ENCODE measurements around the gene DNAH10. TPM values are rescaled to one million over a fixed set of nuclear protein-coding genes. Genes with fewer than 3 reads are reported as not detected.

Gene DNAH10
- polyA plus RNA-seq, 2 of the 4 experiments (the other 2 are of a cell fraction): 0.14 to 0.39 TPM

DNA sequence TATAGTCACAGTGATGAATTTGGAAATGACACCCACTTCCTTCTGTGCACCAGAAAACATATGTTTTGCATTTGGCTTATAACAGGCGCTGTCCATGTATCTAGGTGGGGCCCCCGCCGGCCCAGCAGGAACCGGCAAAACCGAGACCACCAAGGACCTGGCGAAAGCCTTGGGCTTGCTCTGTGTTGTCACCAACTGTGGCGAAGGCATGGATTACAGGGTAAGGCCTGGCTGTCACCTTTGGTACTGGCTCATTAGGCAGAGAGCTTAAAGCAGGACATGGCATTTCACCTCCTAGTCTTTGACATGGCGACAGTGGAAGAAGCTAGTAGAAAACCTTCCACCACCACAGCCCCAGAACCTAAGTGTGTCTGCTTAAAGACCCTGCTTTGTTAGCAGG, 85.8 kb downstream of the DNAH10 start (continued):
- TF ChIP-seq, protein P1, sequence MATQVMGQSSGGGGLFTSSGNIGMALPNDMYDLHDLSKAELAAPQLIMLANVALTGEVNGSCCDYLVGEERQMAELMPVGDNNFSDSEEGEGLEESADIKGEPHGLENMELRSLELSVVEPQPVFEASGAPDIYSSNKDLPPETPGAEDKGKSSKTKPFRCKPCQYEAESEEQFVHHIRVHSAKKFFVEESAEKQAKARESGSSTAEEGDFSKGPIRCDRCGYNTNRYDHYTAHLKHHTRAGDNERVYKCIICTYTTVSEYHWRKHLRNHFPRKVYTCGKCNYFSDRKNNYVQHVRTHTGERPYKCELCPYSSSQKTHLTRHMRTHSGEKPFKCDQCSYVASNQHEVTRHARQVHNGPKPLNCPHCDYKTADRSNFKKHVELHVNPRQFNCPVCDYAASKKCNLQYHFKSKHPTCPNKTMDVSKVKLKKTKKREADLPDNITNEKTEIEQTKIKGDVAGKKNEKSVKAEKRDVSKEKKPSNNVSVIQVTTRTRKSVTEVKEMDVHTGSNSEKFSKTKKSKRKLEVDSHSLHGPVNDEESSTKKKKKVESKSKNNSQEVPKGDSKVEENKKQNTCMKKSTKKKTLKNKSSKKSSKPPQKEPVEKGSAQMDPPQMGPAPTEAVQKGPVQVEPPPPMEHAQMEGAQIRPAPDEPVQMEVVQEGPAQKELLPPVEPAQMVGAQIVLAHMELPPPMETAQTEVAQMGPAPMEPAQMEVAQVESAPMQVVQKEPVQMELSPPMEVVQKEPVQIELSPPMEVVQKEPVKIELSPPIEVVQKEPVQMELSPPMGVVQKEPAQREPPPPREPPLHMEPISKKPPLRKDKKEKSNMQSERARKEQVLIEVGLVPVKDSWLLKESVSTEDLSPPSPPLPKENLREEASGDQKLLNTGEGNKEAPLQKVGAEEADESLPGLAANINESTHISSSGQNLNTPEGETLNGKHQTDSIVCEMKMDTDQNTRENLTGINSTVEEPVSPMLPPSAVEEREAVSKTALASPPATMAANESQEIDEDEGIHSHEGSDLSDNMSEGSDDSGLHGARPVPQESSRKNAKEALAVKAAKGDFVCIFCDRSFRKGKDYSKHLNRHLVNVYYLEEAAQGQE (IDR thresholded peaks at IDR 0.05): no peak
- no peak for TF ChIP-seq RARB (CRISPR knock-in tag; IDR thresholded peaks at IDR 0.05)
- TF ChIP-seq FOXS1 (CRISPR knock-in tag; IDR thresholded peaks at IDR 0.05): no peak
- TF ChIP-seq RCOR1 (IDR thresholded peaks at IDR 0.05; ENCODE audit: low read depth, low read length): no peak
- no peak for TF ChIP-seq MAZ (IDR thresholded peaks at IDR 0.05; ENCODE audit: borderline replicate concordance, low read depth, low read length)
- no peak for TF ChIP-seq RAD21 (conservative IDR thresholded peaks at IDR 0.05 in 1 of 2, IDR thresholded peaks at IDR 0.05 in 1 of 2)
- TF ChIP-seq ZNF302 (CRISPR knock-in tag; IDR thresholded peaks at IDR 0.05): no peak
- TF ChIP-seq JUN (IDR thresholded peaks at IDR 0.05): no peak
- TF ChIP-seq, protein P2, sequence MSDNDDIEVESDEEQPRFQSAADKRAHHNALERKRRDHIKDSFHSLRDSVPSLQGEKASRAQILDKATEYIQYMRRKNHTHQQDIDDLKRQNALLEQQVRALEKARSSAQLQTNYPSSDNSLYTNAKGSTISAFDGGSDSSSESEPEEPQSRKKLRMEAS (IDR thresholded peaks at IDR 0.05): no peak
- TF ChIP-seq, protein P3, sequence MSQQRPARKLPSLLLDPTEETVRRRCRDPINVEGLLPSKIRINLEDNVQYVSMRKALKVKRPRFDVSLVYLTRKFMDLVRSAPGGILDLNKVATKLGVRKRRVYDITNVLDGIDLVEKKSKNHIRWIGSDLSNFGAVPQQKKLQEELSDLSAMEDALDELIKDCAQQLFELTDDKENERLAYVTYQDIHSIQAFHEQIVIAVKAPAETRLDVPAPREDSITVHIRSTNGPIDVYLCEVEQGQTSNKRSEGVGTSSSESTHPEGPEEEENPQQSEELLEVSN (IDR thresholded peaks at IDR 0.05; ENCODE audit: borderline replicate concordance, low read depth): no peak

DNA sequence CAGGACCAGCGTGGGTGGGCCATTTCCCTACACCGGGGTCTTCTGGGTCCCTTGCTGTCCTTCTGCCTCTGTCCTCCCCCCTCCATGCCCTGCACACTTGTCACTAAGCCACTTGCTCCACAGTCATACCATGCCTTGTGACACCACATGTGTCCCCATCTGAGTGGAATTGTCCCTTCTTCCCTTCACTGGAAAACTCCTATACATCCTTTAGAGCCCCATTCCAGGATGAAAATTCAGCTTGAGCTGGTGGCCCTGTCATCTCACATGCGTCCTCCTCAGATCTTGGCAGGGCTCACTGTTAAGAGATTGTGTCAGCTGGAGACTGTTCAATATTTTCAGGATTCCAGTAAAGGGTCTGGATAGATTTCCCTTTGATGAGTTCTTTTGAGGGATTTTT, 87.4 kb downstream of the DNAH10 start:
- WGBS (ENCODE audit: missing lambda C conversion rate): 16% methylated on average over 3 of the region's 3 CpGs
- no peaks in the 10 kb centered on the region for H3K9me3 ChIP-seq
- no peak for FAIRE-seq
- H3K4me3 ChIP-seq: no peak overlapping the region
- TF ChIP-seq TP53 (CRISPR knock-in tag; IDR thresholded peaks at IDR 0.05) (no peak), CBX8 (IDR thresholded peaks at IDR 0.05) (no peak), GATA3 (IDR thresholded peaks at IDR 0.05; ENCODE audit: borderline replicate concordance) (no peak)
- POLR2A ChIA-PET: no interaction called here
- H3K4me2 ChIP-seq: no peak overlapping the region
- CTCF ChIA-PET: no interaction called here
- H3K4me1 ChIP-seq: no peaks in the 10 kb centered on the region
- no peak overlapping the region for H3K27ac ChIP-seq
- no peak for DNase-seq (ENCODE audit: low read depth in 1 of 2, low spot score in 1 of 2)
- no peak for ATAC-seq

DNA sequence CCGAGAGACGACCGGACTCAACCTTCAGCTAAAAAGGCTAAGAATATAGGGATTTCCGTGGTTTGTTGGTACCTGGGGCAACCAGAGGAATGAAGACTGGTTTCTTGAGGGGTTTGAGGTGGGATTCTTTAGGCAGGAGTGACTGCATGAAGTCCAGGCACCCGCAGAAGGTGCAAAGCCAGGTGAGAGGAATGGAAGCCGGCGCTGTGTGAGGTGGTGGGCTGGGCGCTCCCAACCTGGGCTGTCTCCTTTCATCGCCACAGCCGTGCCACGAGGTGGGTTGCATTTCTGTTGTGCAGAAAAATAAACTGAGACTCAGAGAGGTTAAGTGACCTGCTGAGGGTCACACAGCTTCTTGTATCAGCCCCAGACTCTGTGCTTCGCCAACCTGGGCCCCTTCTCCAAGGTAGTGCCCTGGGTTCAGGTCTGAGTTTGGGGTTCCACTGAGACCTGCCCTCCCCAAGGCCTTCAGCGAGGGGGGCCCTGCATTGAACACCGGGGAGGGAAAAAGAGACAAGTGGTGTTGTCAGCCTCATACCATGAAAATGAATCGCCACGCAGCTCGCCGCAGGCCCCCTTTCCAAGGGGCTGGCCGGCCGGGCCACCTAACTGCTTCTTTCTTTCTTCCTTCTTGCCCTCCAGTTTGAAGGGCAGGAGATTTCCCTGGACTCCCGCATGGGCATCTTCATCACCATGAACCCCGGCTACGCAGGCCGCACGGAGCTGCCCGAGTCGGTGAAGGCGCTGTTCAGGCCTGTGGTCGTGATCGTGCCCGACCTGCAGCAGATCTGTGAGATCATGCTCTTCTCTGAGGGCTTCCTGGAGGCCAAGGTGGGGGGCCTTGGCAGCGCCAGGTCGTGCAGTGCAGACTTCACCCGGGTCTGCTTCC, 88.4 kb downstream of the DNAH10 start:
- ChIA-PET CTCF (interaction anchor here (0.9 kb wide), 1 partner anchor 134 kb away, joined by 4 read pairs; no protein-coding TSS in a partner anchor), POLR2A (no interaction called here)
- WGBS (ENCODE audit: missing lambda C conversion rate): 72% methylated on average over 31 of the region's 34 CpGs

DNA sequence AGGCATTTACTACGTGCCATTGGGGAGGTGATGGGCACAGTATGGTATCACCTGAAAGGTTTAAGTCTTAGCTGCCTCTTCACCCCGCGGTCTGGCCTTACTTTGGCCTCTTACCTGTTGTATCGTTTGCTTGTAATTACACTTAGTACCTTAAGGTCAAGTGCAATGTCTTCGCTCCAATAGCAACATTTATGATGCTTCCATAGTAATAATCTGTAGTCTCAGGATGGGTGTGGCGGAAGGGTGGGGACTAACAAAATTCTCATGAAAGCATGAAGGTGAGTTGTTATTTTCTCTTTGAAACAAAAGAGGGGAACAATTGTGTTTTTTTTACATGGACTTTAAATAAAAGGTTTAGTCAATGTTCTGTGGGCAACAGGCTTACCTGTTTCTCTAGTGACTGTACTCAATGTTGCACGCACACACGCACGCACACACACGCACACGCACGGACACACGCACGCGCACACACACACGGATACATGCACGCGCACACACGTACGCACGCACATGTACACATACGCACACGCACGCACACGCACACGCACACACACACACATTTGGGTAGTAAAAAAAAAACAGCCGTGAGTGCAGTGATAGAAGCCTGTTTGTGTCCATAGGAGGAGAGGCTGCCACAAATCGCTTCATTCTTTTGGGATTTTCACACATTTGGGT, 91.4 kb downstream of the DNAH10 start:
- FAIRE-seq: no peak
- Histone ChIP-seq H3K4me2 (no peak overlapping the region), H3K4me3 (no peak overlapping the region), H3K9me3 (no peaks in the 10 kb centered on the region), H3K4me1 (no peaks in the 10 kb centered on the region), H3K27ac (no peak overlapping the region)
- TF ChIP-seq CEBPB (IDR thresholded peaks at IDR 0.05) (no peak), ESRRA (IDR thresholded peaks at IDR 0.05; ENCODE audit: borderline replicate concordance, low read length) (no peak), RFX5 (IDR thresholded peaks at IDR 0.05) (no peak), NFE2L2 (conservative IDR thresholded peaks at IDR 0.05; ENCODE audit: low read length) (no peak), HOXA7 (CRISPR knock-in tag; IDR thresholded peaks at IDR 0.05) (no peak), HEYL (CRISPR knock-in tag; IDR thresholded peaks at IDR 0.05) (no peak)
- TF ChIP-seq, protein P4, sequence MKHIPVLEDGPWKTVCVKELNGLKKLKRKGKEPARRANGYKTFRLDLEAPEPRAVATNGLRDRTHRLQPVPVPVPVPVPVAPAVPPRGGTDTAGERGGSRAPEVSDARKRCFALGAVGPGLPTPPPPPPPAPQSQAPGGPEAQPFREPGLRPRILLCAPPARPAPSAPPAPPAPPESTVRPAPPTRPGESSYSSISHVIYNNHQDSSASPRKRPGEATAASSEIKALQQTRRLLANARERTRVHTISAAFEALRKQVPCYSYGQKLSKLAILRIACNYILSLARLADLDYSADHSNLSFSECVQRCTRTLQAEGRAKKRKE (CRISPR knock-in tag; IDR thresholded peaks at IDR 0.05; ENCODE audit: low read depth): no peak
- TF ChIP-seq, protein P5, sequence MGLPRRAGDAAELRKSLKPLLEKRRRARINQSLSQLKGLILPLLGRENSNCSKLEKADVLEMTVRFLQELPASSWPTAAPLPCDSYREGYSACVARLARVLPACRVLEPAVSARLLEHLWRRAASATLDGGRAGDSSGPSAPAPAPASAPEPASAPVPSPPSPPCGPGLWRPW (IDR thresholded peaks at IDR 0.05): no peak
- DNase-seq (ENCODE audit: low read depth in 1 of 2, low spot score in 1 of 2): no peak
- no peak; a peak in 1 of 6 replicates for ATAC-seq
- 77% methylated on average over 28 of the region's 28 CpGs for WGBS (ENCODE audit: missing lambda C conversion rate)
- CTCF ChIA-PET: interaction anchor here (0.6 to 0.7 kb wide), 3 partner anchors 14 to 438 kb away, joined by 3 to 5 read pairs (median 3); no protein-coding TSS in a partner anchor
- POLR2A ChIA-PET: no interaction called here

More for the DNA sequence above, 88.4 kb downstream of the DNAH10 start:
- TF ChIP-seq JUN (IDR thresholded peaks at IDR 0.05): no peak
- no peak for TF ChIP-seq POLR2A (IDR thresholded peaks at IDR 0.05; ENCODE audit: low read length)
- no peak for TF ChIP-seq NFE2L2 (conservative IDR thresholded peaks at IDR 0.05; ENCODE audit: low read length)
- TF ChIP-seq NR3C1 (IDR thresholded peaks at IDR 0.05): no peak
- H3K9me3 ChIP-seq: no peaks in the 10 kb centered on the region
- no peaks in the 10 kb centered on the region for H3K4me1 ChIP-seq
- DNase-seq (ENCODE audit: low read depth in 1 of 2, low spot score in 1 of 2): no peak
- no peak overlapping the region for H3K4me2 ChIP-seq
- no peak for ATAC-seq
- no peak overlapping the region for H3K27ac ChIP-seq
- no peak for FAIRE-seq
- no peak overlapping the region for H3K4me3 ChIP-seq
